ENCODE data around the gene NRXN2. TPM values are rescaled to one million over a fixed set of nuclear protein-coding genes. Genes with fewer than 3 reads are reported as not detected.

NRXN2 gene
- total and polyA plus RNA-seq, 2 of the 13 experiments (the other 11 are each of a cell fraction or from before 2014, with no cell fraction given) = not detected

DNA sequence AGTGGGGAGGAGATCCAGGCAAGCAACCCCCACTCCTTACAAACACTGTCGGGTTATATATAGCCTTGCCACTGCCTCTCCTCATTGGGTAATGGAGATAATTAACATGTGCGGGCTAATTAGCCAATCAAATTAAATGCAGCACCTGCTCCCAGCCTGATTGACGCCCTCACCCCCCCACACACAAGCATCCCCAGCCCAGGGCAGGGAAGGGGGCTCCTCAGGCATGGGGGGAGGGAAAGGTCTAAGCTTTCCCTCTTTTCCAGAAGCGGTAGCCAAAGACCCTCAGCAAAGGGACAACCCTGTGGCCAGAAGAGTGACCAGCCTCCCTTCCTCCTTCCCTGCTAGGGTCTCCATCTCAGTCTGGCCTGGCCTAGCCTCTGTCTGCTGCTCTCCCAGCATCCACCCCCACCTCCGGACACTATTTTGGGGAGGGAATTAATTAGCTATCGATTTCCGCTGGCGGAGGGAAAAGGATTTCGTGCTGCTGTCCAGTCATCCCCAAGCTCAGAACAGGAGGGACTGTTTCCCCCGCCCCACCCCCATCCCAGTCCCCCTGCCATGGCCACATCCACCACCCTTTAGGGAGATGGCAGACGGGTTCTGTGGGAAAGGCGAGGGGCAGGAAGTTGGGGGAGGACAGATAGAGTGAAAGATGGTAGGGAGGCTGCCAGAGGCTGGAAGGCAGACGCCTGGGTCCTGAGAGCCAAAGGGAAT, 7.1 kb downstream of the NRXN2 start (continued):
- no peak for TF ChIP-seq ZFP36 (IDR thresholded peaks at IDR 0.05; ENCODE audit: borderline replicate concordance, low read depth, low read length, partially characterized antibody)
- TF ChIP-seq, protein P1, sequence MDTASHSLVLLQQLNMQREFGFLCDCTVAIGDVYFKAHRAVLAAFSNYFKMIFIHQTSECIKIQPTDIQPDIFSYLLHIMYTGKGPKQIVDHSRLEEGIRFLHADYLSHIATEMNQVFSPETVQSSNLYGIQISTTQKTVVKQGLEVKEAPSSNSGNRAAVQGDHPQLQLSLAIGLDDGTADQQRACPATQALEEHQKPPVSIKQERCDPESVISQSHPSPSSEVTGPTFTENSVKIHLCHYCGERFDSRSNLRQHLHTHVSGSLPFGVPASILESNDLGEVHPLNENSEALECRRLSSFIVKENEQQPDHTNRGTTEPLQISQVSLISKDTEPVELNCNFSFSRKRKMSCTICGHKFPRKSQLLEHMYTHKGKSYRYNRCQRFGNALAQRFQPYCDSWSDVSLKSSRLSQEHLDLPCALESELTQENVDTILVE (CRISPR knock-in tag; IDR thresholded peaks at IDR 0.05) = no peak

DNA sequence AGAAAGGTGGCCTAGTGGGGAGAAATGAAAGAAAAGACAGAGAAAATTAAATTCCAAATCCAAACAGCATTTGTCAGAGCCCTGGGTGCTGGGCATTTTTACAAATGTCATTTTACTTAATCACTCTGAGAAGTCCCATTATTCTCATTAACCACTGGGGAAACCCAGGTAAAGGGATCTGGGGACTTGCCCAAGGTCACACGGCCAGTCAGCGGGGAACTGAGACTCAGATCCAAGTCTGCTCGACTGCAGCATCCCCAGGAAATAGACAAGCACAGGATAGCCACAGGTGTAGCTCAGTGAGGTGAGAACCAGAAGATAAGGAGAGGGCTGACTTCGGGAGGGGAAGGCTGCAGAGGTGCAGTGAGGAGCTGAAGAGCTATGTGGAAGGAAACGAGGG, 7.9 kb downstream of the NRXN2 start:
- POLR2A ChIA-PET = no interaction called here
- CTCF ChIA-PET (ENCODE audit: low intra/inter-chr PET ratio, low total read pairs) = no interaction called here

More for the DNA sequence above, 7.9 kb downstream of the NRXN2 start:
- ATAC-seq (no peak), DNase-seq (ENCODE audit: low spot score) (no peak), FAIRE-seq (no peak)
- no peaks in the 10 kb centered on the region for H4K20me1 ChIP-seq (ENCODE audit: insufficient read depth, low read length)
- peaks cover 7 to 79% of the 10 kb centered on the region in 2 experiments; a peak in 4 of 5 replicates for H3K27me3 ChIP-seq (ENCODE audit: control insufficient read depth in 1 of 2, insufficient read depth in 2 of 2, low read length in 2 of 2)
- peaks cover 5% of the 10 kb centered on the region; the same call in 1 of the 2 replicates for H3K4me1 ChIP-seq (ENCODE audit: insufficient read depth, low read length)
- H3K79me2 ChIP-seq (ENCODE audit: insufficient read depth, low read length) = no peaks in the 10 kb centered on the region
- H3K27ac ChIP-seq (ENCODE audit: extremely low read length, insufficient read depth, low read length) = no peak overlapping the region
- H3K36me3 ChIP-seq (replicated peaks in 1 of 2; ENCODE audit: control insufficient read depth in 1 of 2, insufficient read depth in 2 of 2, low read length in 2 of 2) = no peaks in the 10 kb centered on the region
- WGBS (ENCODE audit: low lambda C conversion rate) = 2% methylated on average over 5 of the region's 5 CpGs
- H3K4me2 ChIP-seq (ENCODE audit: low read depth, low read length) = no peak overlapping the region
- no peaks in the 10 kb centered on the region for H3K9me3 ChIP-seq (ENCODE audit: low read length)
- no peak for TF ChIP-seq ZNF451 (CRISPR knock-in tag; IDR thresholded peaks at IDR 0.05)
- no peak for TF ChIP-seq TSC22D2 (CRISPR knock-in tag; IDR thresholded peaks at IDR 0.05; ENCODE audit: borderline replicate concordance)
- TF ChIP-seq, protein P2, sequence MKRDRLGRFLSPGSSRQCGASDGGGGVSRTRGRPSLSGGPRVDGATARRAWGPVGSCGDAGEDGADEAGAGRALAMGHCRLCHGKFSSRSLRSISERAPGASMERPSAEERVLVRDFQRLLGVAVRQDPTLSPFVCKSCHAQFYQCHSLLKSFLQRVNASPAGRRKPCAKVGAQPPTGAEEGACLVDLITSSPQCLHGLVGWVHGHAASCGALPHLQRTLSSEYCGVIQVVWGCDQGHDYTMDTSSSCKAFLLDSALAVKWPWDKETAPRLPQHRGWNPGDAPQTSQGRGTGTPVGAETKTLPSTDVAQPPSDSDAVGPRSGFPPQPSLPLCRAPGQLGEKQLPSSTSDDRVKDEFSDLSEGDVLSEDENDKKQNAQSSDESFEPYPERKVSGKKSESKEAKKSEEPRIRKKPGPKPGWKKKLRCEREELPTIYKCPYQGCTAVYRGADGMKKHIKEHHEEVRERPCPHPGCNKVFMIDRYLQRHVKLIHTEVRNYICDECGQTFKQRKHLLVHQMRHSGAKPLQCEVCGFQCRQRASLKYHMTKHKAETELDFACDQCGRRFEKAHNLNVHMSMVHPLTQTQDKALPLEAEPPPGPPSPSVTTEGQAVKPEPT (CRISPR knock-in tag; IDR thresholded peaks at IDR 0.05; ENCODE audit: low read depth) = no peak
- TF ChIP-seq ZNF121 (CRISPR knock-in tag; IDR thresholded peaks at IDR 0.05) = no peak
- no peak for TF ChIP-seq SP1 (IDR thresholded peaks at IDR 0.05)
- no peak for TF ChIP-seq SP1 (CRISPR knock-in tag; IDR thresholded peaks at IDR 0.05)
- no peak for TF ChIP-seq PHF21A (CRISPR knock-in tag; IDR thresholded peaks at IDR 0.05)
- no peak for TF ChIP-seq HES4 (CRISPR knock-in tag; IDR thresholded peaks at IDR 0.05; ENCODE audit: borderline replicate concordance)
- no peak for TF ChIP-seq ARNTL (CRISPR knock-in tag; IDR thresholded peaks at IDR 0.05)
- TF ChIP-seq SMARCE1 (IDR thresholded peaks at IDR 0.05; ENCODE audit: borderline replicate concordance) = no peak
- no TSS peak for BruUV-seq (replicated peaks)
- intact Hi-C loops (cut with micrococcal nuclease; ENCODE audit: unreplicated experiment) (no loop called here), in situ Hi-C loops (cut with HindIII; ENCODE audit: extremely low pct_ligation_motif_present, low pct_unique_long_range_greater_than_20kb) (no loop called here)
- no peak overlapping the region for H3K4me3 ChIP-seq (replicated peaks in 1 of 3; ENCODE audit: insufficient read depth in 1 of 3, low read depth in 2 of 3, low read length in 3 of 3)
- H2AFZ ChIP-seq (ENCODE audit: low read length) = no peak overlapping the region
- no peak overlapping the region for H3K9ac ChIP-seq (ENCODE audit: insufficient read depth, low read depth, low read length)
